Ectodermal cell (in vitro differentiated cells): Measurements from ENCODE around the gene GTPBP8.
"Not testable (repeated sequence)": the region's sequence is repeated elsewhere in the genome, so short reads cannot be mapped to it uniquely, and the experiment has no call there.

ENCODE experiments used
- H3K27ac ChIP-seq: 2 replicates; pipeline ENCODE4 v1.7.0; 2013; ENCODE audit warnings: mild to moderate bottlenecking, low read depth, low read length; ENCODE audit not compliant: insufficient read depth, poor library complexity, severe bottlenecking
- H3K27me3 ChIP-seq: 2 replicates; pipeline ENCODE4 v1.7.0; 2013; ENCODE audit warnings: mild to moderate bottlenecking, low read length; ENCODE audit not compliant: insufficient read depth, control insufficient read depth, poor library complexity, severe bottlenecking
- H3K36me3 ChIP-seq: one replicate; pipeline ENCODE4 v1.7.0; 2013; ENCODE audit warnings: low read length; ENCODE audit not compliant: control insufficient read depth, insufficient read depth
- H3K4me1 ChIP-seq: one replicate; pipeline ENCODE4 v1.7.0; 2013; ENCODE audit warnings: low read length; ENCODE audit not compliant: control insufficient read depth, insufficient read depth
- H3K4me3 ChIP-seq: 2 replicates; pipeline ENCODE4 v1.7.0; 2013; ENCODE audit warnings: low read depth, low read length, control low read depth; ENCODE audit not compliant: insufficient read depth
- H3K9me3 ChIP-seq: 2 replicates; pipeline ENCODE4 v1.7.0; 2013; ENCODE audit warnings: mild to moderate bottlenecking, low read length, moderate library complexity; ENCODE audit not compliant: control insufficient read depth
- WGBS, 2 experiments: methylation state at CpG; one replicate each; pipeline ENCODE4 v1.1.7; 2013; ENCODE audit warnings: missing lambda C conversion rate in 2 of 2; 5-methylcytosine and 5-hydroxymethylcytosine counted together

The GTPBP8 gene

DNA sequence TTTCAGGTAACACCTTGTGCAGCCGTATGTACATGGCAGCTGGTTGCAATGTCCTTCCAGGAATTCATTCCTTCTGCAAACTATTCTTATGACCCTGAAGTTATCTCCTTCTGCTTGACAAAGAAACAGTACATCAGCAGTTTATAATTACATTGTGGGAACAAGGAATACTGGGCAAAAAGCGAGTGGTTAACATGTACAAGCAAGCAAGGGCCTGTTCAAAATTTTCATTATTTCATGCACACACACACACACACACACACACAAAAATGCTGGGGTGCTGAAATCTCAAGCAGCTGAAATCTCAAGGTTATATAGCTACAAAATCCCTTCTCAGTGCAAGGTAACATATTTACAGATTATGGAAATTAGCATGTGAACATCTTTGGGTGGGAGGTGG lies 30.7 kb downstream of the GTPBP8 start:
- 93 to 94% methylated on average over 2 of the region's 2 CpGs for WGBS, 2 experiments
- Histone ChIP-seq H3K27me3 (no peaks in the 10 kb centered on the region), H3K36me3 (no peaks in the 10 kb centered on the region), H3K27ac (no peak overlapping the region), H3K4me3 (no peak overlapping the region), H3K4me1 (peaks cover 5% of the 10 kb centered on the region), H3K9me3 (no peaks in the 10 kb centered on the region)

DNA sequence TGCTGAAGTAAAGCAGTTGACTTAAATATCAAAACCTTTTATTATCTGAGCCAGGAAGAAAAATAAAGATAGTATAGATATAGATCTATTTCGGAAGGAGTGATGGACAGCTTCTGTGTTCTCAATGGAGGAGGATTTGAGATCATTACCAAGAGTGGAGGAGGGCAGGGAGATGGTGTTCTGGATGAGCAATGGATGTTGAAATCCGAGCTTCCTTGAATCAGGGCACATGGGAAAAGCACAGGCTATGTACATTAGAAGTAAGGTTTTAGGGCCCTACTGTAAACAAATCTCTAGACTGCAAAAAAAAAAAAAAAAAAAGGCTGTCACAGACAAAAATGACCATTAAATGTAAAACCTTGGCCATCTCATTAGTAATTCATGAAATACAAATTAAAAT lies 43.2 kb downstream of the GTPBP8 start:
- Histone ChIP-seq H3K27ac (no peak overlapping the region), H3K4me3 (no peak overlapping the region), H3K36me3 (no peaks in the 10 kb centered on the region), H3K4me1 (no peaks in the 10 kb centered on the region), H3K27me3 (no peaks in the 10 kb centered on the region), H3K9me3 (no peaks in the 10 kb centered on the region)
- 89 to 91% methylated on average over 2 of the region's 2 CpGs for WGBS, 2 experiments

DNA sequence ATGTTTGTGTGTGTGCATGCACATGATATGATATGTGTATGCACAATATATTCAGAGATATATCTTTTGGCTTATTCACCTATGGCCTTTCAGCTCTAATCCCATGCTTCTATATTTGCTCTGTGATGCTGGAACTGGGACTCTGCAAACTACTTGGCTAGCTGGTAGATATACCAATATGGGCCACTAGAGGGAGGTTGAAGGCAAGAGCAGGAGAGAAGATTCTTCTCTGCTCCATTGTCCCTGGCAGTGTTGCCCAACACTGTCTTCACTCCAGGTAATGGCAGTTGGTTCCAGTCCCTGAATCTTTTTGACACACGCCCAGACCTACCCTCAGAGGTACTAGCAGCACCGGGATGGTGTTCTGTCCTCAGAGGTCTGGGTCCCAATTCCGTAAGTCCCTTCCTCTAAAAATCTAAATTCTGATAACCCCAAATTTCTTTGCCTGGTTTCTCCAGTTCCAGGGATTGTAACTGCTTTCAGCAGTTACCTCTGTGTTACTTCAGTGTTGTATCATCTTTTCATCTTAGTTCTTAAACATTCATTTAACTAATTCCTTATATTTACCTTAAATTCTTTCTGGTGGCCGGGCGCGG lies 44.7 kb downstream of the GTPBP8 start:
- H3K36me3 ChIP-seq: no peaks in the 10 kb centered on the region
- H3K4me1 ChIP-seq: no peaks in the 10 kb centered on the region
- H3K27ac ChIP-seq: no peak overlapping the region
- WGBS, 2 experiments: 51 to 58% methylated on average over 5 to 6 of the region's 6 CpGs
- H3K4me3 ChIP-seq: no peak overlapping the region
- H3K27me3 ChIP-seq: no peaks in the 10 kb centered on the region
- no peaks in the 10 kb centered on the region for H3K9me3 ChIP-seq

DNA sequence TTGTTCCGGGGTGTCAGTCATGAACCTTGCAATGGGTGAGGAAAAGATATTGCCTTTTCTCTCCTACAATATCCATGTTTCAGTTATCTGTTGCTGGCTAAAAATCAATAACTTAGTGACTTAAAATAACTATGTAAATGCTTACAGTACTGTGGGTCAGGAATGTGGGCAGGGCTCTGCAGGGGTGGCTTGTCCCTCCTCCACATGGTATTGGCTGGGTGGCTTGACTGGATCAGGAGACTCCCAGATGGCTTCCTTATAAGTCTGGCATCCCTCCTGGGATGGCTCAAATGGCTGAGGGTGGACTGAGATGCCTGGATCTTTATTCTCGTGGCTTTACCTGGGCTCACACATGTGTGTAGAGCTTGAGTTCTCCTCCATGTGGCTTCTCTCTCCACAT lies 47.5 kb downstream of the GTPBP8 start:
- H3K9me3 ChIP-seq: no peaks in the 10 kb centered on the region
- H3K27ac ChIP-seq: no peak overlapping the region
- no peaks in the 10 kb centered on the region for H3K36me3 ChIP-seq
- 90 to 92% methylated on average over 1 of the region's 2 CpGs for WGBS, 2 experiments
- no peaks in the 10 kb centered on the region for H3K27me3 ChIP-seq
- H3K4me1 ChIP-seq: no peaks in the 10 kb centered on the region
- H3K4me3 ChIP-seq: no peak overlapping the region

DNA sequence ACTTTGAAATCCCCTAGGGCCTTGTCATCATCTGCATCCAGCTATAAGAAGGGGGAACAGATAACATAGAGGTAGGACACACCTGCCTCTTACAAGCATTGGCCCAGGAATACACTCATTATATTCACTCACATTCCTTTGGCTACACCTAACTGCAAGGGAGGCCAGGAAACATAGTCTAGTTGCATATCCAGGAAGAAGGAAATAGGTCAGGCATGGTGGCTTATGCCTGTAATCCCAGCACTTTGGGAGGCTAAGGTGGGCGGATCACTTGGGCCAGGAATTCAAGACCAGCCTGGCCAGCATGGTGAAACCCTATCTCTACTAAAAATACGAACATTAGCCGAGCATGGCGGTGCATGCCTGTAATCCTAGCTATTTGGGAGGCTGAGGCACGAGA lies 48.8 kb downstream of the GTPBP8 start:
- Histone ChIP-seq H3K36me3 (no peaks in the 10 kb centered on the region), H3K27me3 (no peaks in the 10 kb centered on the region), H3K4me3 (no peak overlapping the region), H3K9me3 (no peaks in the 10 kb centered on the region), H3K27ac (no peak overlapping the region), H3K4me1 (no peaks in the 10 kb centered on the region)
- WGBS, 2 experiments: 88 to 92% methylated on average over 5 of the region's 5 CpGs

DNA sequence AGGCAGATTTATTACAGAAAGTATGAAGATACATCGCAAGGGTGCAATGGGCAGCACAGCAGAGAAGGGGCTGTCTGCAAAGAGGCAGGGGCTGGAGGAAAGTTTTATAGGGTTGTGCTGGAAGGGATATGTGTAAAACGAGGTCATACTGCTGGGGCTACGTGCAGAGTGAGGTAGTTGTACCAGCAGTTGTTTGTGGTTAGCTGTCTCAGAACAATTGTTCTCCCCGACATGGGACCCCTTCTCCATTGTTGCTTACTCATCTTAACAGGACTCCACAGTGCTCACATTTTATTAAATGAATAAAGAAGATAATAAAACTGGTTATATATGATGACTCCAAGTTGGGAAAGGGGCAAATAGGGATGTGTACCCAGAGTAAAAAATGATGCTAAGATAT lies 49.4 kb downstream of the GTPBP8 start:
- Histone ChIP-seq H3K27me3 (no peaks in the 10 kb centered on the region), H3K36me3 (no peaks in the 10 kb centered on the region), H3K4me3 (no peak overlapping the region), H3K27ac (no peak overlapping the region), H3K4me1 (no peaks in the 10 kb centered on the region), H3K9me3 (no peaks in the 10 kb centered on the region)
- WGBS, 2 experiments: 94 to 95% methylated on average over 3 to 4 of the region's 4 CpGs

DNA sequence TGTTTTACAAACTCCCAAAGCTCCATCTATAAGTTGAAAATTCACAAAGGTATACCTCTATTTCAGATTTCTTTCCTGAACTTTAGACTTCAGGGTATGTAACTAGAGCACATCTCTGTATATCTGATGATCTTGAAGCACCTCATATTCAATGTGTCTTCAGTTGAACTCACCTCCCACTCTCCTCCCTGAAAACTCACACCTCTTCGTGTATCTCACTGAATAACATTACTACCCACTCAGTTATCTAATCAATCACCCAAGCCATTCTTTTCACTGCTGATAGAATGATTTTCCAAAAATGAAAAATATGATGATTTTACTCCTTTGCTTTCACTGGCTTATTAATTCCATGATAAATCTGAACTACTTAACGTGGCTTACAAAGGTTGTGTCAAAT lies 52.9 kb downstream of the GTPBP8 start:
- Histone ChIP-seq H3K27me3 (no peaks in the 10 kb centered on the region), H3K4me1 (no peaks in the 10 kb centered on the region), H3K36me3 (no peaks in the 10 kb centered on the region), H3K4me3 (no peak overlapping the region), H3K27ac (no peak overlapping the region), H3K9me3 (no peaks in the 10 kb centered on the region)
- WGBS, 2 experiments: 93% methylated on average over 2 of the region's 2 CpGs

DNA sequence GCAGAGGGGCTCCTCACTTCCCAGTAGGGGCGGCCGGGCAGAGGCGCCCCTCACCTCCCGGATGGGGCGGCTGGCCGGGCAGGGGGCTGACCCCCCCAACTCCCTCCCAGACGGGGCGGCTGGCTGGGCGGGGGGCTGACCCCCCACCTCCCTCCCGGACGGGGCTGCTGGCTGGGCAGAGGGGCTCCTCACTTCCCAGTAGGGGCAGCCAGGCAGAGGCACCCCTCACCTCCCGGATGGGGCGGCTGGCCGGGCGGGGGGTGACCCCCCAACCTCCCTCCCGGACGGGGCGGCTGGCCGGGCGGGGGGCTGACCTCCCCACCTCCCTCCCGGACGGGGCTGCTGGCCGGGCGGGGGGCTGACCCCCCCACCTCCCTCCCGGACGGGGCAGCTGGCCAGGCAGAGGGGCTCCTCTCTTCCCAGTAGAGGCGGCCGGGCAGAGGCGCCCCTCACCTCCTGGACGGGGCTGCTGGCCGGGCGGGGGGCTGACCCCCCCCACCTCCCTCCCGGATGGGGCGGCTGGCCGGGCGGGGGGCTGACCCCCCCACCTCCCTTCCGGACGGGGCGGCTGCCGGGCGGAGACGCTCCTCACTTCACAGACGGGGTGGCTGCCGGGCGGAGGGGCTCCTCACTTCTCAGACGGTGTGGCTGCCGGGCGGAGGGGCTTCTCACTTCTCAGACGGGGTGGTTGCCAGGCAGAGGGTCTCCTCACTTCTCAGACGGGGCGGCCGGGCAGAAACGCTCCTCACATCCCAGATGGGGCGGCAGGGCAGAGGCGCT lies 55.6 kb downstream of the GTPBP8 start:
- not testable (repeated sequence) for H3K9me3 ChIP-seq, H3K4me1 ChIP-seq, H3K4me3 ChIP-seq, H3K27ac ChIP-seq, H3K27me3 ChIP-seq, H3K36me3 ChIP-seq
- WGBS, 2 experiments: 90 to 91% methylated on average over 44 to 51 of the region's 55 CpGs

DNA sequence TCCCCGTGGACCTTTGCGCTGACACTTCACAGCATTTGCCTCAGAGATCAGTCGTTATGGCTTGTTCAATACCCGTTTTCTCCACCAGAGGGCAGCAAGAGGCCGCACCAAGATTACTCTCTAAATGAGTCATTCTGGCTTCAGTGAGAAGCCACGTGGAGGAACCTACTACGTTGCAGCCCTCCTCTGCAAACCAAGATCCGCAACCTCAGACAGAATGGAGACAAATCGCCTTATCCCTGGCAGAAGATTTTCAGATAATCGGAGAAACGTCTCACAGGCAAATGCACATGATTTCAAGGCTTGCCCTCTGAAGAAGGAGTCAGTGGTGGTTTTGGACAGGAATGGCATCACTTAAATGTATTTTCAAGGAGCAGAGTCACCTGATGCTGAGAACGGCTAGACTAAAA lies 60.5 kb downstream of the GTPBP8 start:
- WGBS, 2 experiments: 24% methylated on average over 12 of the region's 12 CpGs
- no peaks in the 10 kb centered on the region for H3K27me3 ChIP-seq
- H3K27ac ChIP-seq: no peak overlapping the region

More for the DNA sequence above, 60.5 kb downstream of the GTPBP8 start:
- Histone ChIP-seq H3K4me1 (no peaks in the 10 kb centered on the region), H3K4me3 (no peak overlapping the region), H3K9me3 (no peaks in the 10 kb centered on the region), H3K36me3 (no peaks in the 10 kb centered on the region)
